Mesothelial cell of epicardium (in vitro differentiated cells): Measurements from ENCODE around the gene CRADD. TPM values are rescaled to one million over a fixed set of nuclear protein-coding genes. Genes with fewer than 3 reads are reported as not detected.
A peak's percentile ranks its signal among the peaks of the same experiment; 100 is the strongest.

ENCODE experiments used
- DNase-seq, 2 experiments: peaks; one replicate each; pipeline ENCODE4 v3.0.0; 2021; ENCODE audit warnings: low spot score in 2 of 2; ENCODE audit not compliant: unreplicated experiment in 2 of 2
- H3K27ac Mint-ChIP-seq: 2 replicates; pipeline ENCODE4 v1.8.0; 2021; ENCODE audit warnings: mixed read lengths
- H3K27me3 Mint-ChIP-seq: 2 replicates; pipeline ENCODE4 v1.8.0; 2021; ENCODE audit warnings: low read depth, mixed read lengths
- H3K36me3 Mint-ChIP-seq: 2 replicates; pipeline ENCODE4 v1.8.0; 2021; ENCODE audit warnings: mixed read lengths
- H3K4me1 Mint-ChIP-seq: 2 replicates; pipeline ENCODE4 v1.8.0; 2021; ENCODE audit warnings: mixed read lengths
- H3K4me3 Mint-ChIP-seq: 2 replicates; pipeline ENCODE4 v1.8.0; 2021; ENCODE audit warnings: mild to moderate bottlenecking, moderate library complexity, mixed read lengths
- H3K9me3 Mint-ChIP-seq: 2 replicates; pipeline ENCODE4 v1.8.0; 2021; ENCODE audit warnings: mixed read lengths
- total RNA-seq: library from RNA; stranded (reverse); gene quantifications from 3 replicates; pipeline ENCODE4 v1.2.1, GENCODE V29; 2021
- TF ChIP-seq, protein P1 (sequence below): fragments of 200-600 bp; sonication (generic); IDR thresholded peaks from one replicate; pipeline ENCODE4 v1.5.0; 2021; ENCODE audit warnings: antibody characterized with exemption; ENCODE audit not compliant: unreplicated experiment

The CRADD gene
- total RNA-seq, 1 donor from 2014 or later, result 6.6 TPM

DNA sequence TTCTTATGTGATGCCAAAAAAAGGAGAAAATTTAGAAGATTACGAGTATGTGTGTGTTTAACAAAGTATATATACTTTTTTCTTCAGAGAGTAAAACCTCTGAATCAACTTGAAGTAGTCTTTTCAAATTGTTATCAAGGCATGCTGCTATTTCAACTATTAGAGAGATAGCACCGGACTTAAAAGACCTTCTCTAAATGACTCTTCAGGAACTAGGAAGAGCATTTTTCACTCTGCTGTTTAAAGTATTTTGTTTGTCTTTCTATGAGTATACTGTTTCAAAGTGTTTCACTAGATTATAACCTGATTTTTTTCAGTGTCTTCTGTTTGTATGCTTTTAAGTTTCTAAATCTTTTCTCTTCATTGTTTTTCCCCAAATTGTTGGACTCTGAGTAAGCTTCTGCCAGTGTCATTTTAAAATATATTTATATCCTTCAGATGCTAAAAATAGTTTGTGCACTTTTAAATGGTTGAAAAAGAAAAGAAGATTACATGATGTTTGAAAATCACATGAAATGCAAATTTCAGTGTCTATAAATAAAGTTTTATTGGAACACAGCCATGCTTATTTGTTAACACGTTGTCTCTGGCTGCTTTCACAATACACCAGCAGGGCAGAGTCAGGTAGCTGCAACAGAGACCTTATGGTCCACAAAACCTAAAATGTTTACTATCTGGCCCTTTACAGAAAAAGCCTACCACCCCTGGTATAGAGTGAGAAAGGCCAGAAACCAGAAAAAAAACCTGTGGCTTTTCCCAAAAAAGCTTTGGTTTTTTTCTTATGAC is 21.3 kb downstream of the CRADD start:
- TF ChIP-seq, protein P1, sequence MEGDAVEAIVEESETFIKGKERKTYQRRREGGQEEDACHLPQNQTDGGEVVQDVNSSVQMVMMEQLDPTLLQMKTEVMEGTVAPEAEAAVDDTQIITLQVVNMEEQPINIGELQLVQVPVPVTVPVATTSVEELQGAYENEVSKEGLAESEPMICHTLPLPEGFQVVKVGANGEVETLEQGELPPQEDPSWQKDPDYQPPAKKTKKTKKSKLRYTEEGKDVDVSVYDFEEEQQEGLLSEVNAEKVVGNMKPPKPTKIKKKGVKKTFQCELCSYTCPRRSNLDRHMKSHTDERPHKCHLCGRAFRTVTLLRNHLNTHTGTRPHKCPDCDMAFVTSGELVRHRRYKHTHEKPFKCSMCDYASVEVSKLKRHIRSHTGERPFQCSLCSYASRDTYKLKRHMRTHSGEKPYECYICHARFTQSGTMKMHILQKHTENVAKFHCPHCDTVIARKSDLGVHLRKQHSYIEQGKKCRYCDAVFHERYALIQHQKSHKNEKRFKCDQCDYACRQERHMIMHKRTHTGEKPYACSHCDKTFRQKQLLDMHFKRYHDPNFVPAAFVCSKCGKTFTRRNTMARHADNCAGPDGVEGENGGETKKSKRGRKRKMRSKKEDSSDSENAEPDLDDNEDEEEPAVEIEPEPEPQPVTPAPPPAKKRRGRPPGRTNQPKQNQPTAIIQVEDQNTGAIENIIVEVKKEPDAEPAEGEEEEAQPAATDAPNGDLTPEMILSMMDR, result no peak
- Mint-ChIP-seq H3K27ac (peak overlapping the region; percentile 53), H3K4me3 (no peak overlapping the region), H3K9me3 (peaks cover 18% of the 10 kb centered on the region), H3K36me3 (peaks cover 4% of the 10 kb centered on the region), H3K4me1 (peaks cover 30% of the 10 kb centered on the region), H3K27me3 (no peaks in the 10 kb centered on the region)
- no peak for DNase-seq

DNA sequence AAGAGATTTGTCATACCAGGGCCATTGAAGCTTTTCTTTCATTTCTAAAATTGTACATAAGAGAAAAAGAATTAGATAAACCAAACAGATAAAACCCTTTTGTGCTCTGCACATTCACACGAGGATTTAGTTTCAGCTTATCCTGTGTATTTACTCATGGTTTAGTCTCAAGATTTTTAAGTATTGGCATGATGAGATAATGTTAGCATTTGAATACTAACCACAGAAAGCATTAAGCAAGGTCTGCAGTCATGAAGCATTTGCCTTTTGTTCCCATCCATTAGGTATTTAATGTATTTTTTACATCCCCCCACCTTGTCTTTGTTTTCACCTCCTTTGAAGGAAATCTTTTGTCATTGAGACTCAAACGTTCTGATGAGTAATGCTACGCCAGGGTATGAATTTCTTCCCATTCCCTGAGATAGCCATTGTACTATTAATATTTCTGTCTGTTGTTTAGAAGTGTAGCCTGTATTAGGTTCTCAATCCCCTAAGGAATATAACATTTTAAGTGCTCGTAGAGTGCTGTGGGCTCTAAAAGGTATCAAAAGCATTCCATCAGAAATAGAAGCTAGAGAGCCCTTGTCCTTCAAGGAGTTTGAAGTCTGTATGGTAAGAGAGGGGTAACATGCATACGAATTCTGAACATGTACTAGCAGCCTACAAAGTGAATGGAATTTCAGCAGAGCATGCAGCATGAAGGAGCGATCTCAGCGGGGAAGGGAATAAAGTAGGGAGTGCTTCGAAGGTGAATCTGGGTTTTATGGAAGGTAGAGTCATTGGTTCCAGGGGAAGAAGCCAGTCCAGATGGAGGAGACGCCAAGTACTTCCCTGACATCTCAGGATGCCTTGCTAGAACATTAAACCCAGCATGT is 22.3 kb downstream of the CRADD start:
- H3K27ac Mint-ChIP-seq, result peak overlapping the region; percentile 53
- DNase-seq, result no peak
- no peaks in the 10 kb centered on the region for H3K36me3 Mint-ChIP-seq
- H3K9me3 Mint-ChIP-seq, result peaks cover 9% of the 10 kb centered on the region
- TF ChIP-seq, protein P1, result no peak
- H3K27me3 Mint-ChIP-seq, result no peaks in the 10 kb centered on the region
- H3K4me1 Mint-ChIP-seq, result peaks cover 30% of the 10 kb centered on the region
- H3K4me3 Mint-ChIP-seq, result no peak overlapping the region

DNA sequence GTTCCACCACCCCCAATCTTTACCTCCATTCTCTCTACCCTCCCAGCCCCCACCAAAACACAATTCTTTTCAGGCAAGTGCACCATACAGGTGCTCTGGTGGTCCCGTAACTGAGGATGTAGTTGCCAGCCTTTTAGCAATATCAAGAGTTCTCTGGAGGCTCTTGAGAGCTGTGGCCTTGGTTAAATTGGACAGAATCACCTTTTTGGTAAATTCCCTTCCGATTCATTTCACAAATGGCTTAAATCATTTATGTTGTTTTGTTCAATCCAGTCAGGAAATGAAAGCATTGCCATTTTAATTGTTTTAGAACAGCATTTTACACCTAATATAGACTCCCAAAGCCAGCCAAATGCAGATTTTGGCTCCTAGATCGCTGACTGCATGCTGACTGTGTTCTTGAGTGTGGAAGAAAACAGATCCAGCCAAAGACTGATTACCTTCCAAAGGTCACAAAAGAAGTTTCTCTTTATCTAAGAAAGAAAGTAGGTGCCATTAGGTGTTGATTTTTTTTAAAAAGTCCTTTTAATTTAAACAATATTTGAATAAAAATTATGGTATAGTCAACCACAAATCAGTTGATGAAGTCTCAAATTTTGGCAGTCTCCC is 25.6 kb downstream of the CRADD start:
- Mint-ChIP-seq H3K4me1 (peaks cover 51% of the 10 kb centered on the region), H3K4me3 (no peak overlapping the region), H3K36me3 (no peaks in the 10 kb centered on the region), H3K9me3 (peaks cover 1% of the 10 kb centered on the region), H3K27ac (no peak overlapping the region), H3K27me3 (no peaks in the 10 kb centered on the region)
- no peak for DNase-seq
- TF ChIP-seq, protein P1, result no peak

DNA sequence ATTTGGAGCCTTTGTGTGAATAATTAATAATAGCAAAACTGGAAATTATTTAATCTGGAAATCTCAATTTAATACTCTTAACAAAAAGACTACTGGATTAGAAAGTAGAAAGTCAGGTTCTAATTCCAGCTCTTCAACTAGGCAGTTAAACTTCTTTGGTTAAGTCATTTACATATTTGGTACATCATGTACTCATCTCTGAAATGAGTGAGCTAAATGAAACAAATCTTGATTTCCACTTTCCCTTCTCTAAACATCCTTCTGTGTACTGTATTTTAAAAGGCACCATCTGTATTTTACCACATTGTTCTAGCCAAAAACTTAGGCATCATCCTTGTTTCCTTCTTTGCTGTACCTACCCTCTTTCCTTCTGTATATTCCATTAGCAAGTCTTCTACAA is 26.9 kb downstream of the CRADD start:
- H3K4me3 Mint-ChIP-seq, result no peak overlapping the region

DNA sequence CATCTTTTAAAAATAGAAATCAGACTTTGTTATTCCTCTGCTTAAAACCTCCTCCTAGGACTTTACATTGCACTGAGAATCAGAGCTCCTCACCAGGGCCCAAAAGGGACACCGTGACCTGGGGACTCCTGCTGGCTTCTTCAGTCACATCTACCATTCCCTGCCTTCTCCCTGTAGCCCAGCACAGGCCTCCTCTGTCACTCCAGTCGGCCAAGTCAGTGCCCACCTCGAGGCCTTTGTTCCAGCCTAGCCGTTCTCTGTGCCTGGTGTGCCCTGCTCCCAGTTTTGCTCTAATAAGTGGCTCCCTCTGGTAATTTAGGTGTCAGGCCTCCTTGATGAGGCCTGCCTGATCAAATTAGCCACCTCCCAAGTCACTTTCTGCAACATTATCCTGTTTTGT is 27.4 kb downstream of the CRADD start:
- TF ChIP-seq, protein P1, result no peak
- no peaks in the 10 kb centered on the region for H3K27me3 Mint-ChIP-seq
- peaks cover 36% of the 10 kb centered on the region for H3K4me1 Mint-ChIP-seq

More for the DNA sequence above, 26.9 kb downstream of the CRADD start:
- Mint-ChIP-seq H3K36me3 (peaks cover 2% of the 10 kb centered on the region), H3K4me1 (peaks cover 40% of the 10 kb centered on the region), H3K27me3 (no peaks in the 10 kb centered on the region), H3K27ac (no peak overlapping the region), H3K9me3 (peaks cover 14% of the 10 kb centered on the region)
- TF ChIP-seq, protein P1, result no peak
- no peak for DNase-seq

More for the DNA sequence above, 27.4 kb downstream of the CRADD start:
- peaks cover 7% of the 10 kb centered on the region for H3K36me3 Mint-ChIP-seq
- H3K9me3 Mint-ChIP-seq, result peaks cover 19% of the 10 kb centered on the region
- no peak overlapping the region for H3K27ac Mint-ChIP-seq
- DNase-seq, result no peak
- no peak overlapping the region for H3K4me3 Mint-ChIP-seq
